SHP77 (cell line): ENCODE data around the gene VGLL4.

ENCODE experiments used
- DNase-seq, 2 experiments: peaks; one replicate each; lab custom pipeline; 2025; lab: John Stamatoyannopoulos, UW

Gene VGLL4

GRCh38 chr3:11627612-11628011, 16.1 kb downstream of the VGLL4 start:
- no peak for DNase-seq

DNA sequence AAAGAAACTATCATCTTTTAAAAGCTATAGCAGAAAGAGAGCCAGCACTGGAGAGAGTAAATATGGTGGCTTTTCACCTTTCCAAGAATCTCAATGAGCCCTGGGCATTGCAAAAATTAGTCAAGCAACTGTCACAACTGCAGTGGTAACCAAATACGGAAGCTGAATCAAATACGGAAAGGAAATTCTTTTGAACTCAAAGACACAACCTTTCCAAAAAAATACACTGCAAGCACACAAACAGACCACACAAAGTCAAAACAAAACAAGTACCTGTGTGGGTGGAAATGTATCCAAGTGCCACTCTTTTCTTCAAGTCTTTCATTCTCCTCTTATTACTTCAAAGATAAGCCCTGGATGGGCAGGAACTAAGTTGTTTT, 17.6 kb downstream of the VGLL4 start:
- no peak for DNase-seq

GRCh38 chr3:11625376-11626083, 18.2 kb downstream of the VGLL4 start:
- DNase-seq = no peak

- no peak for DNase-seq
These were observed 18.9 kb downstream of the VGLL4 start for GRCh38 chr3:11624704-11625375.

- no peak for DNase-seq
These were observed 19.6 kb downstream of the VGLL4 start for GRCh38 chr3:11624161-11624560.

GRCh38 chr3:11622586-11623550, 20.8 kb downstream of the VGLL4 start:
- no peak for DNase-seq

DNA sequence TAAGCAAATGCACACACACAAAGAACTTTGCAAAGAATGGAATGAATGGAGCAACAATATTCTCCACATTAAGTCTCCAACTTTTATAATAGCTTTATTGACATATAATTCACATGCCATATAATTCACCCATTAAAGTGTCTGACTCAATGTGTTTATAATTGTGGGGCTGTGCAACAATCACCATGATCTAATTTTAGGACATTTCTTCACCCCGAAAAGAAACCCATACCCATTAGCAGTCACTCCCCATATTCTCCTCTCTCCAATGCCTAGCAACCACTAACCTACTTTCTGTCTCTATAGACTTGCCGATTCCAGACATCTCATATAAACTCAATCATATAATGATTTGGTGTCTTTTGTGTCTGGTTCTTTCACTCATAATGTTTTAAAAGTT, 22.6 kb downstream of the VGLL4 start:
- DNase-seq = no peak

DNA sequence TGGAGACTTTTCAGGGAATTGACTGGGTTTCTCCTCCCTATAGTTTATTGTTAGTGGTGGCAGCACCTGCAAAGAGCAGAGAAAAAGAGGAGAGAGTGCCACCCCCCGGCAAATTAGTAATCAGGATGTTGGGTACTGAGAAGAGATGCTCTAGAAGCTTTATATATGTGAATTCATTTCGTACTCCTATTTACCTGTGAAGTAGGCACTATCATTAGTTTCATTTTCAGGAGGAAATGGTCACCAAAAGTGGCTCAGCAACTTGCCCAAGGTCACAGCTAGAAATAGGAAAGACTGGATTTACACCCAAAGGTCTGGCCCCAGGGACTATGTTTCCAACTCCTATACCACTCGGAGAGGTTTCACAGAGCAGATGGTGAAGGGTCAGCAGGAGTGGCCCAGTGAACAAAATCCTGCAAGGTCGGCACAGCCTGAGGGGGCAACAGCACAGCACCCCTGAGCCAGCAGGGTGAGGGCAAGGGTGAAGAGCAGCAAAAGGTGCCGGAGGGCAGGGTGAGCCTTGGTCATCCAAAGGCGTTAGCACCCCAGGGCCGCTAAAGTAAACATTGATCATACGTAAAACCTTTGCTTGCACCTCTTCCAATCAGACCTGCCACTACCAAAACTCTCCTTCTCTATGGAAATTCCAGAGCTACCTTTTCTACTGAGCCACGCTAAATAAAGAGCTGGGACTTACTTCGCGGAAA, 23.6 kb downstream of the VGLL4 start:
- no peak for DNase-seq

DNA sequence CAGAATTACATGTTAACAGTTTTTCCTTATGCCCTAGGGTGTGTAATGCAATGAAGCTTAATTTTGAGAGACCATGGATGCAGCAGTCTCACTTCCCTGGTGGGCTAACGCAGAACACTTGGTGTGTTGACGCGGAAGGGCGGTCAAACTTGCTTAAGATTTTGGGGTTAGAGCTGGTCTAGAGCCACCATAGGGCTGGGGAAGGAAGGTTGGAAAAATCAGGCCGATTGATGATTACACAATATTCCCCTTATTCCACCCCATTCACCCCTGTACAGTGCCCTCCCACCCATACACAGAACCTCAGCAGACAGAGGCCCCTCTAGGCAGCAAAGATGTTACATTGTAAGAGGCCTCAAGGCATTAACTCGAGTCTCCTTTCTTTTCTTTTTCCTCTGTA, 24.3 kb downstream of the VGLL4 start:
- DNase-seq = no peak

DNA sequence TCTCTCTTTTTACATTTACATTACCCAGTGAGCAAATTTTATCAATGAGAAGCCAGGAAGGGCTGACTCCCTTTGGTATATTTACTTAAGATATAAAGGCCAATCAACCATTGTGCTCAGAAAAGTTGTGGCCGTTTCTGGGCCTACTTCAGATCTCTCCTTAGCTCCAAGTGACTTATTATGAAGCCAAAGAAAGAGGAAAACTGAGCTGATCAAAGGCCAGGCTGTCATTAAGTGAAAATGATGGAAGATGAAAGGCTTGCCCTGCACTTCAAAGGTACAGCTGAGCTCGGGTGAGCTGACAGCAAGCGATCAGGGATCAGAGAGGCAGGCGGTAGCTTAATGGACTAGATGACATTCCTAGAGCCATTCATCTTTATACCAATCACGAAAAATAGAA, 24.8 kb downstream of the VGLL4 start:
- no peak for DNase-seq

DNA sequence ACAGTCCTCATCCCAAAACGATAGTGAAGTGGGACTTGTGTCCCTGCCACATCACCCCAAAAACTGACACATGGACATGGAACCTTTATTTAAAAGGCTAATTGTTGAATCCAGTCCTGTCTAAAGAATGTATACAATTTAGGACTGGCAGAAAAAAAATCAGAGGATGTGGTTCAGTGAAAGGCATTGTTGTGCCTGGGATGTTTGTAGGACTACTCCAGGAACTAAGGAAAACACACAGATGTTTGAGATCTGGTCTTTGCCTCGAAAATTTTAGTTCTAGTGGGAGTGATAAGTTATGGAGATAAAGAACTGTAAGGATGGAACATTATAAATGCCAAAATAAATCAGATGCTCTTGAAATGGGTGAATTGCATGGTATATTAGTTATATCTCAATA, 27.2 kb downstream of the VGLL4 start:
- no peak for DNase-seq

- DNase-seq = no peak
These were observed 29.7 kb downstream of the VGLL4 start for GRCh38 chr3:11613851-11614487.

- DNase-seq = no peak
These were observed 30.4 kb downstream of the VGLL4 start for GRCh38 chr3:11613319-11613718.

DNA sequence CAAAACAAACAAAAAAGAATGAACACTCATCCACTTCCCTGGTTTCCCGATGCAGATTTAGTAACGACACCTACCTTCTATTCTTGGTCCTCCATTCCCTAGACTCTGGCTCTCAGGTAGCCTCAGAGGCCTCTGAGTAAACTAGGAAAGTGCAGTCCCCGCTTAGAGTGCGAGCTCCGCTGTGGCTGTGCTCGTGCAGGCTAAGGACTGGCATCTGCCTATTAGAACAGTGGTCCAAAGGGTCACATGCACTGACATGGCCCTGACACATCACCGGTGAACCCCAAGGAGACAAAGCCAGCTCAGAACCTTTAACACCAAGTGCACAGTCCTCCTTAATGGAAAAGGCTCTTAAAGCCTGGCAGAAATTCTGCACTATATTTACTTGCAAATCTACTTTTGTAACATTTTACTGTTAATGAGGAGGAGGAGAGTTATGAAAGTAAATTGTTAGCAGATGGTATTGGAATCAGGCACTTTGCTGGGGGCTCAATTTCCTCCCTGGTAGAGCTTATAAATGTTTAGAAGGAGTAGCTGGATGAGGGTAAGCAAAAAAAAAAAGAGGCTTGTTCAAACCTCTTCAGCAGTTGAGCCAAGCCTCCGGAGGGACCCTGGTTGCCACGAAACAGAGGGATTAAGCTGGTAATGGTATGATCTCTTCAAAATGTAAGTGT, 31.1 kb downstream of the VGLL4 start:
- DNase-seq = no peak

DNA sequence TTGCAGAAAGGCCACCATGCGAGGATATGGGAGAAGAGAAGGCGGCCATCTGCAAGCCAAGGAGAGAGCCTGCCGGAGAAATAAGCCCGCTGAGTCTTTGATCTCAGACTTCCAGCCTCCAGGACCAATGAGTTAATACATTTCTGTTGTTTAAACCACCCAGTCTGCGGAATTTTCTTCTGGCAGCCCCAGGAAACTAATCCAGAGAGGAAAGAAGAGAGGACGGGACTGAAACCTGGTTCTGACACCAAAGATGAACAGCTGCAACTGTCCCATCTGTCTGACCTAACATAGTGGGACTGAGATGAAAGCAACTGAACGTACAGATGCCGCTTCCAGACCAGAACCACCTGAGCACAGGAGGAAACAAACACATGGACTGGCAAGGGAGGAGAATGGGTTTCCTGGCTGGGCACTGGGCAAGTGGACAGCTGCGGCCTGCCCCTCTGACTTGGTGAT, 32.3 kb downstream of the VGLL4 start:
- no peak for DNase-seq

- DNase-seq = no peak
These were observed 32.9 kb downstream of the VGLL4 start for GRCh38 chr3:11610700-11611275.

- DNase-seq = no peak
These were observed 33.6 kb downstream of the VGLL4 start for GRCh38 chr3:11610044-11610671.

GRCh38 chr3:11609481-11609880, 34.2 kb downstream of the VGLL4 start:
- DNase-seq = no peak

GRCh38 chr3:11607816-11608215, 35.9 kb downstream of the VGLL4 start:
- DNase-seq = no peak

DNA sequence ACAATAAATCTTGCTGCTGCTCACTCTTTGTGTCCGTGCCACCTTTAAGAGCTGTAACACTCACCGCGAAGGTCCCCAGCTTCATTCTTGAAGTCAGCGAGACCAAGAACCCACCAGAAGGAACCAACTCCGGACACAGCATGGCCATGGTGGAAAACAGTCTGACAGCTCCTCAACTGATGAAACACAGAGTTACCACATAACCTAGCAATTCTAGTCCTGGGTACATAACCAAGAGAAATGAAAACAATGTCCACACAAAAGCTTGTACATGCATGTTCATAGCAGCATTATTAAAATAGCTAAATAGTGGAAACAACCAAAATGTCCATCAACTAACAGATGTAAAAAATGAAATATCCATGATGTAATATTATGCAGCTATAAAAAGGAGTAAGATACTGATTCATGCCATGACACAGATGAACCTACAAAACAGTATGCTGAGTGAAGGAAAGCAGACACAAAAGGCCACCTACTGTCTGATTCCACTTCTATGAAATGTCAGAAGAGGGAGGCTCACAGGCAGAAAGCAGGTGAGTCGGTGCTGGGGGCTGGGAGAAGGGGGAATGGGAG, 36.8 kb downstream of the VGLL4 start:
- DNase-seq = no peak
